LNCAP (cell line): Measurements from ENCODE around the gene TRAPPC4.
A peak's percentile ranks its signal among the peaks of the same experiment; 100 is the strongest.

Experiments
- TF ChIP-seq, protein P1 (sequence below): fragments of 450-650 bp; IDR thresholded peaks from 2 replicates; pipeline ENCODE4 v1.5.1; 2017; ENCODE audit warnings: mild to moderate bottlenecking

The TRAPPC4 gene

GRCh38 chr11:119006656-119007055 is 11.9 kb upstream of the TRAPPC4 start:
- TF ChIP-seq, protein P1, sequence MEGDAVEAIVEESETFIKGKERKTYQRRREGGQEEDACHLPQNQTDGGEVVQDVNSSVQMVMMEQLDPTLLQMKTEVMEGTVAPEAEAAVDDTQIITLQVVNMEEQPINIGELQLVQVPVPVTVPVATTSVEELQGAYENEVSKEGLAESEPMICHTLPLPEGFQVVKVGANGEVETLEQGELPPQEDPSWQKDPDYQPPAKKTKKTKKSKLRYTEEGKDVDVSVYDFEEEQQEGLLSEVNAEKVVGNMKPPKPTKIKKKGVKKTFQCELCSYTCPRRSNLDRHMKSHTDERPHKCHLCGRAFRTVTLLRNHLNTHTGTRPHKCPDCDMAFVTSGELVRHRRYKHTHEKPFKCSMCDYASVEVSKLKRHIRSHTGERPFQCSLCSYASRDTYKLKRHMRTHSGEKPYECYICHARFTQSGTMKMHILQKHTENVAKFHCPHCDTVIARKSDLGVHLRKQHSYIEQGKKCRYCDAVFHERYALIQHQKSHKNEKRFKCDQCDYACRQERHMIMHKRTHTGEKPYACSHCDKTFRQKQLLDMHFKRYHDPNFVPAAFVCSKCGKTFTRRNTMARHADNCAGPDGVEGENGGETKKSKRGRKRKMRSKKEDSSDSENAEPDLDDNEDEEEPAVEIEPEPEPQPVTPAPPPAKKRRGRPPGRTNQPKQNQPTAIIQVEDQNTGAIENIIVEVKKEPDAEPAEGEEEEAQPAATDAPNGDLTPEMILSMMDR = no peak

GRCh38 chr11:119011476-119012053 is 7.0 kb upstream of the TRAPPC4 start:
- TF ChIP-seq, protein P1 = no peak

- TF ChIP-seq, protein P1 = no peak
Measured at GRCh38 chr11:119012629-119013170, 5.9 kb upstream of the TRAPPC4 start.

GRCh38 chr11:119014209-119014924 is 4.2 kb upstream of the TRAPPC4 start:
- TF ChIP-seq, protein P1 = no peak

GRCh38 chr11:119015054-119015611 is 3.4 kb upstream of the TRAPPC4 start:
- TF ChIP-seq, protein P1 = peak; percentile 32; the same call in 1 of the 2 replicates

- TF ChIP-seq, protein P1 = no peak
Measured at GRCh38 chr11:119016216-119017009, 2.2 kb upstream of the TRAPPC4 start.

GRCh38 chr11:119019996-119020395 is 1.4 kb downstream of the TRAPPC4 start:
- TF ChIP-seq, protein P1 = no peak
